Osteoblast (primary cell): Measurements from ENCODE around the gene FGF4. TPM values are rescaled to one million over a fixed set of nuclear protein-coding genes. Genes with fewer than 3 reads are reported as not detected.

Experiments used
- DNase-seq: peaks from one replicate; pipeline ENCODE4 v3.0.0; 2011; ENCODE audit warnings: low spot score, mixed read lengths; ENCODE audit not compliant: insufficient read length; ENCODE audit errors: missing footprints
- H2AFZ ChIP-seq: 2 replicates; pipeline ENCODE4 v1.6.0; 2011; ENCODE audit warnings: mild to moderate bottlenecking, low read length
- H3K27ac ChIP-seq: 2 replicates; pipeline ENCODE4 v1.5.1; 2011; ENCODE audit warnings: mild to moderate bottlenecking, low read depth, low read length, moderate library complexity
- H3K27me3 ChIP-seq: 2 replicates; pipeline ENCODE4 v1.6.0; 2012; ENCODE audit warnings: mild to moderate bottlenecking, control low read depth, inconsistent platforms, low read length, moderate library complexity; ENCODE audit not compliant: insufficient read depth
- H3K36me3 ChIP-seq: 2 replicates; pipeline ENCODE4 v1.5.1; 2011; ENCODE audit warnings: mild to moderate bottlenecking, low read length, control low read depth, moderate library complexity; ENCODE audit not compliant: insufficient read depth
- H3K4me1 ChIP-seq: 2 replicates; pipeline ENCODE4 v1.5.1; 2011; ENCODE audit warnings: mild to moderate bottlenecking, low read length, control low read depth, moderate library complexity; ENCODE audit not compliant: insufficient read depth
- H3K4me2 ChIP-seq: 2 replicates; pipeline ENCODE4 v1.6.0; 2011; ENCODE audit warnings: mild to moderate bottlenecking, low read length; ENCODE audit not compliant: insufficient read depth
- H3K4me3 ChIP-seq: fragments of 200-600 bp; sonication (generic); 3 replicates; pipeline ENCODE4 v1.5.1; 2012; ENCODE audit warnings: mild to moderate bottlenecking, low read length, inconsistent platforms; ENCODE audit not compliant: insufficient read depth
- H3K79me2 ChIP-seq: 2 replicates; pipeline ENCODE4 v1.6.0; 2012; ENCODE audit warnings: mild to moderate bottlenecking, low read length, control low read depth, inconsistent platforms; ENCODE audit not compliant: insufficient read depth
- H3K9me3 ChIP-seq: 2 replicates; pipeline ENCODE4 v1.5.1; 2011; ENCODE audit warnings: low read depth, low read length, control low read depth
- H4K20me1 ChIP-seq: 2 replicates; pipeline ENCODE4 v1.6.0; 2012; ENCODE audit warnings: mild to moderate bottlenecking, low read length, control low read depth; ENCODE audit not compliant: insufficient read depth
- total RNA-seq: library from RNA; depleted of rRNA; stranded (reverse); fragments of >200 nt; gene quantifications from 2 replicates; pipeline ENCODE4 v1.2.3, GENCODE V29; 2012
- TF ChIP-seq, protein P1 (sequence below): IDR thresholded peaks from 2 replicates; pipeline ENCODE4 v1.5.1; 2011; ENCODE audit warnings: mild to moderate bottlenecking, low read depth, low read length, moderate library complexity; ENCODE audit errors: extremely low read depth

The FGF4 gene
- total RNA-seq, 1 donor = not detected

DNA sequence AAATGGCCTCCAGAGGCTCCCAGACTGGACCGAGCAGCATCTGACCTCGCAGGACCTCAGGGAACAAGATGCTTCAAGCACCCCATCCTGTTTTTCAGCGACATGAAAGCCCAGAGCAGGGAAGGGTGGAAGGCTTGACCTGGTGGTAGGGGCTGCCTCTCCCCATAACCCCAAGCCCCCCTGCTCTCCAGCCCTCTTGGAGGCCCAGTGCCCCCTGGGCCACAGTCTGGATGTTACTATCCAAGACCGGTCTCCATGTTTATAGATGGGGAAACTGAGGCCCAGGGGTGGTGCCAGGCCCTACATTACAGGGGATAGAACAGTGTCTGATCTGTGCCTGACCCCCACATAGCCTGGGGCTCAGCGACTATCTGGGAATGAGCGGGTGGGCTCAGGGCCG, 37.1 kb upstream of the FGF4 start:
- H4K20me1 ChIP-seq = no peaks in the 10 kb centered on the region
- no peaks in the 10 kb centered on the region for H3K36me3 ChIP-seq
- no peaks in the 10 kb centered on the region for H3K9me3 ChIP-seq
- no peak overlapping the region for H3K27ac ChIP-seq
- H3K4me3 ChIP-seq = no peak overlapping the region
- DNase-seq = peak; percentile 78
- TF ChIP-seq, protein P1, sequence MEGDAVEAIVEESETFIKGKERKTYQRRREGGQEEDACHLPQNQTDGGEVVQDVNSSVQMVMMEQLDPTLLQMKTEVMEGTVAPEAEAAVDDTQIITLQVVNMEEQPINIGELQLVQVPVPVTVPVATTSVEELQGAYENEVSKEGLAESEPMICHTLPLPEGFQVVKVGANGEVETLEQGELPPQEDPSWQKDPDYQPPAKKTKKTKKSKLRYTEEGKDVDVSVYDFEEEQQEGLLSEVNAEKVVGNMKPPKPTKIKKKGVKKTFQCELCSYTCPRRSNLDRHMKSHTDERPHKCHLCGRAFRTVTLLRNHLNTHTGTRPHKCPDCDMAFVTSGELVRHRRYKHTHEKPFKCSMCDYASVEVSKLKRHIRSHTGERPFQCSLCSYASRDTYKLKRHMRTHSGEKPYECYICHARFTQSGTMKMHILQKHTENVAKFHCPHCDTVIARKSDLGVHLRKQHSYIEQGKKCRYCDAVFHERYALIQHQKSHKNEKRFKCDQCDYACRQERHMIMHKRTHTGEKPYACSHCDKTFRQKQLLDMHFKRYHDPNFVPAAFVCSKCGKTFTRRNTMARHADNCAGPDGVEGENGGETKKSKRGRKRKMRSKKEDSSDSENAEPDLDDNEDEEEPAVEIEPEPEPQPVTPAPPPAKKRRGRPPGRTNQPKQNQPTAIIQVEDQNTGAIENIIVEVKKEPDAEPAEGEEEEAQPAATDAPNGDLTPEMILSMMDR = no peak
- H3K27me3 ChIP-seq = peaks cover 32% of the 10 kb centered on the region
- no peaks in the 10 kb centered on the region for H3K79me2 ChIP-seq
- H3K4me2 ChIP-seq = no peak overlapping the region
- H2AFZ ChIP-seq = no peak overlapping the region
- H3K4me1 ChIP-seq = no peaks in the 10 kb centered on the region

DNA sequence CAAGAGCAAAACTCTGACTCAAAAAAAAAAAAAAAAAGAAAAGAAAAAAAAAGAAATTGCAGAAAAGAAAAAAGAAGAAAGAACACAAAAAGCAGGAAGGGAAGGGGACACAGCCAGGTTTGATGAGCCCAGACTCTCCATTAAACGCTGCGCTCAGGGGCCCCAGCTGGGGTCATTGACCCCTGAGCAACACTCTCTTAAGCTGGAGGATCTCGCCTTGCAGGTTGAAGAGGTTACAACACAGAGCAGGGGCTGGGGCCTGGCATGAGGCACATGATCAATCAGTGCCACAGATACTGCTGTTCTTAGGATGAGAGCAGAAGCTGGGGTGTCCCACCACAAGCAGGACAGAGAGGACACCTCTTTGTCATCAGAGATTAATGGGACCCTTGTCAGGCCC, 36.3 kb upstream of the FGF4 start:
- H3K27me3 ChIP-seq = peaks cover 24% of the 10 kb centered on the region
- no peaks in the 10 kb centered on the region for H3K9me3 ChIP-seq
- no peak overlapping the region for H2AFZ ChIP-seq
- no peak overlapping the region for H3K4me2 ChIP-seq
- no peaks in the 10 kb centered on the region for H4K20me1 ChIP-seq
- H3K4me3 ChIP-seq = no peak overlapping the region
- TF ChIP-seq, protein P1 = no peak
- H3K36me3 ChIP-seq = no peaks in the 10 kb centered on the region
- H3K4me1 ChIP-seq = no peaks in the 10 kb centered on the region
- H3K79me2 ChIP-seq = no peaks in the 10 kb centered on the region
- H3K27ac ChIP-seq = no peak overlapping the region
- peak; percentile 51 for DNase-seq

DNA sequence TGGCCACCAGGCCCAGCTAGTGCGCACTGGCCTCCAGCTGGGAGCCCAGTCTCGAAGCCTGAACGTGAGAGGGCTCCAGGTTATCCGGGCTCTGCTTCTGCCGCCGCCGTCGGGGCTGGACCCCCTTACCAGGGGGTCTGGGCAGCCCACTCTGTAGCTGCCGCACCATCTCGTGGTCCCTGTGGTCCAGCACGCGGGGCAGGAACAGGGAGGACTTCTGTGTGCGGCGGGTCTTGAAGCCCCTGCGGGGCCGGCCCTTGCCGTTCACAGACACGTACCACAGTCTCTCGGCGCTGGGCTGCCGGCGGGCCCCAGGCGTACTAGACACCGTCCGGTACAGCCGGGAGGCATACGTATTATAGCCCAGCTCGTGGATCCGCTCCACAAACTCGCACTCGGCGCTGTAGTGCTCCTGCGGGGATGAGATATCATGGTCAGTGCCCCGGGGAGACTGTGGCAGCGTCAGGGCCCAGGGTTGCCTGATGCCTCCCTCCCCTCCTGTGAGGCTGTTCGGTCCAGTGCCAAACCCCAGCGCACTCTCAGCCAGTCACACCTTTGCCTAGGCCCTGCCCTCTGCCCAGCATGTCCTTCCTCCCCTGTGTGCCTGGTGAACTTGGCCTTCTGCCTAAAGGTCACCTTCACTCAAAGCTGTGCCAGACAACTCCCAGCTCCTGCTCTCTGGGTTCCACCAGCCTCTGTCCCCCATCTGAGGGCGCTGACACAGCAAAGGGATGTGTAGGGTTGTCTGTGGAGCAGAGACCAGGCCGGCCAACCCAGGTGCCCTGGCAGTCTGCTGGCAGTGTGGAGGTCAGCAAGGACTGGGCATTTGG, 35.4 kb upstream of the FGF4 start:
- H4K20me1 ChIP-seq = no peaks in the 10 kb centered on the region
- H3K36me3 ChIP-seq = no peaks in the 10 kb centered on the region
- H3K4me1 ChIP-seq = no peaks in the 10 kb centered on the region
- DNase-seq = peak; percentile 79
- H3K4me2 ChIP-seq = no peak overlapping the region
- no peak overlapping the region for H2AFZ ChIP-seq
- peaks cover 15% of the 10 kb centered on the region for H3K27me3 ChIP-seq
- H3K27ac ChIP-seq = no peak overlapping the region
- TF ChIP-seq, protein P1 = no peak
- no peak overlapping the region for H3K4me3 ChIP-seq
- no peaks in the 10 kb centered on the region for H3K79me2 ChIP-seq
- no peaks in the 10 kb centered on the region for H3K9me3 ChIP-seq

DNA sequence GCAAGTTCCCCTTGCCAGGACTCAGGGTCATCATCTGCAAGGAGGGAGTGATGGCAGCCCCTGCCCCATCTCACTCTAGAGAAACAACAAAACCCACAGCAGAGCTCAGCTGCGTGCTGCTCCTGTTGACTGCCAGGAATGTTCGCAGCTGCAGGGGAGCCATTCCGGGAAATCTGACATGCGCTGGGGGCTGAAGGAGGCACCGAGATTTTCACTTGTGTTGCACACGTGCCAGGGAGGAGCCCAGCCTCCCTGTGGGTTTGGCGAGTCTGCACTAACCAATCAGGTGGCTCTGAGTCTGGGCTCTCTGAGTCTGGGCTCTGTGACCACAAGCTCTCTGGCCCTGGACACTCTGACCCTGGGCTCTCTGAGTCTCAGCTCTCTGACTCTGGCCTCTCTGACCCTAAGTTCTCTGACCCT, 33.5 kb upstream of the FGF4 start:
- peak; percentile 80 for DNase-seq

More for the DNA sequence above, 33.5 kb upstream of the FGF4 start:
- no peaks in the 10 kb centered on the region for H3K79me2 ChIP-seq
- H3K36me3 ChIP-seq = no peaks in the 10 kb centered on the region
- no peak overlapping the region for H3K4me2 ChIP-seq
- H3K27ac ChIP-seq = no peak overlapping the region
- no peaks in the 10 kb centered on the region for H4K20me1 ChIP-seq
- H3K4me1 ChIP-seq = no peaks in the 10 kb centered on the region
- no peaks in the 10 kb centered on the region for H3K9me3 ChIP-seq
- TF ChIP-seq, protein P1 = no peak
- H3K4me3 ChIP-seq = no peak overlapping the region
- H2AFZ ChIP-seq = no peak overlapping the region
- peaks cover 15% of the 10 kb centered on the region for H3K27me3 ChIP-seq
